ENCODE measurements around the gene CCDC148. TPM values are rescaled to one million over a fixed set of nuclear protein-coding genes. Genes with fewer than 3 reads are reported as not detected.

Gene CCDC148
- total RNA-seq, 4 donors from 2014 or later, result 0.66 TPM; not detected in 3

GRCh38 chr2:158300394-158300793 lies 156.2 kb downstream of the CCDC148 start:
- H3K9me3 ChIP-seq, result no peaks in the 10 kb centered on the region
- intact Hi-C loops (cut with DNase I; ENCODE audit: low total_unique reads), result no loop called here

GRCh38 chr2:158297606-158298005 lies 158.9 kb downstream of the CCDC148 start:
- no peak for TF ChIP-seq POLR2A (IDR thresholded peaks at IDR 0.05)
- no peak for TF ChIP-seq CTCF (IDR thresholded peaks at IDR 0.05 in 4 of 5, conservative IDR thresholded peaks at IDR 0.05 in 1 of 5)
- H3K27ac ChIP-seq, result no peak overlapping the region
- H3K4me1 ChIP-seq, result no peaks in the 10 kb centered on the region
- no peaks in the 10 kb centered on the region for H3K27me3 ChIP-seq
- ATAC-seq (no peak), DNase-seq (no peak)
- in situ Hi-C loops (cut with MboI; ENCODE audit: low sequenced_read_pairs in 4 of 4), result no loop called here
- no peaks in the 10 kb centered on the region for H3K9me3 ChIP-seq
- intact Hi-C loops (cut with DNase I; ENCODE audit: low total_unique reads), result no loop called here
- H3K36me3 ChIP-seq, result no peaks in the 10 kb centered on the region
- no peak overlapping the region for H3K4me3 ChIP-seq

More at GRCh38 chr2:158300394-158300793, 156.2 kb downstream of the CCDC148 start:
- TF ChIP-seq CTCF (IDR thresholded peaks at IDR 0.05 in 4 of 5, conservative IDR thresholded peaks at IDR 0.05 in 1 of 5) (no peak), POLR2A (IDR thresholded peaks at IDR 0.05) (no peak)
- DNase-seq (no peak), ATAC-seq (no peak)
- Histone ChIP-seq H3K36me3 (no peaks in the 10 kb centered on the region), H3K27ac (no peak overlapping the region), H3K27me3 (no peaks in the 10 kb centered on the region), H3K4me3 (no peak overlapping the region), H3K4me1 (no peaks in the 10 kb centered on the region)
- in situ Hi-C loops (cut with MboI; ENCODE audit: low sequenced_read_pairs in 4 of 4), result no loop called here

- no peak for ATAC-seq
- no peaks in the 10 kb centered on the region for H3K36me3 ChIP-seq
- no peaks in the 10 kb centered on the region for H3K4me1 ChIP-seq
- intact Hi-C loops (cut with DNase I; ENCODE audit: low total_unique reads), result no loop called here
- no peak overlapping the region for H3K27ac ChIP-seq
- DNase-seq, result no peak
- in situ Hi-C loops (cut with MboI; ENCODE audit: low sequenced_read_pairs in 4 of 4), result no loop called here
- H3K27me3 ChIP-seq, result no peaks in the 10 kb centered on the region
- H3K4me3 ChIP-seq, result no peak overlapping the region
- H3K9me3 ChIP-seq, result no peaks in the 10 kb centered on the region
- TF ChIP-seq POLR2A (IDR thresholded peaks at IDR 0.05) (no peak), CTCF (IDR thresholded peaks at IDR 0.05 in 4 of 5, conservative IDR thresholded peaks at IDR 0.05 in 1 of 5) (no peak)
Observed at GRCh38 chr2:158297120-158297519, 159.4 kb downstream of the CCDC148 start.

- no peak overlapping the region for H3K27ac ChIP-seq
- TF ChIP-seq CTCF (IDR thresholded peaks at IDR 0.05 in 4 of 5, conservative IDR thresholded peaks at IDR 0.05 in 1 of 5) (no peak), POLR2A (IDR thresholded peaks at IDR 0.05) (no peak)
- intact Hi-C loops (cut with DNase I; ENCODE audit: low total_unique reads), result no loop called here
- H3K4me1 ChIP-seq, result no peaks in the 10 kb centered on the region
- H3K27me3 ChIP-seq, result no peaks in the 10 kb centered on the region
- in situ Hi-C loops (cut with MboI; ENCODE audit: low sequenced_read_pairs in 4 of 4), result no loop called here
- H3K9me3 ChIP-seq, result no peaks in the 10 kb centered on the region
- ATAC-seq, result no peak
- no peak overlapping the region for H3K4me3 ChIP-seq
- no peak for DNase-seq
- H3K36me3 ChIP-seq, result no peaks in the 10 kb centered on the region
Observed at GRCh38 chr2:158293722-158294121, 162.8 kb downstream of the CCDC148 start.

- DNase-seq (no peak), ATAC-seq (no peak)
- in situ Hi-C loops (cut with MboI; ENCODE audit: low sequenced_read_pairs in 4 of 4) (no loop called here), intact Hi-C loops (cut with DNase I; ENCODE audit: low total_unique reads) (no loop called here)
- Histone ChIP-seq H3K9me3 (no peaks in the 10 kb centered on the region), H3K4me1 (no peaks in the 10 kb centered on the region), H3K4me3 (no peak overlapping the region), H3K27ac (no peak overlapping the region), H3K36me3 (no peaks in the 10 kb centered on the region), H3K27me3 (no peaks in the 10 kb centered on the region)
- no peak for TF ChIP-seq CTCF (IDR thresholded peaks at IDR 0.05 in 4 of 5, conservative IDR thresholded peaks at IDR 0.05 in 1 of 5)
- no peak for TF ChIP-seq POLR2A (IDR thresholded peaks at IDR 0.05)
Observed at GRCh38 chr2:158291544-158292180, 164.9 kb downstream of the CCDC148 start.
